Measurements from ENCODE around the gene AFAP1L2. TPM values are rescaled to one million over a fixed set of nuclear protein-coding genes. Genes with fewer than 3 reads are reported as not detected.

Gene AFAP1L2
- total RNA-seq, 1 donor = 0.18 TPM

DNA sequence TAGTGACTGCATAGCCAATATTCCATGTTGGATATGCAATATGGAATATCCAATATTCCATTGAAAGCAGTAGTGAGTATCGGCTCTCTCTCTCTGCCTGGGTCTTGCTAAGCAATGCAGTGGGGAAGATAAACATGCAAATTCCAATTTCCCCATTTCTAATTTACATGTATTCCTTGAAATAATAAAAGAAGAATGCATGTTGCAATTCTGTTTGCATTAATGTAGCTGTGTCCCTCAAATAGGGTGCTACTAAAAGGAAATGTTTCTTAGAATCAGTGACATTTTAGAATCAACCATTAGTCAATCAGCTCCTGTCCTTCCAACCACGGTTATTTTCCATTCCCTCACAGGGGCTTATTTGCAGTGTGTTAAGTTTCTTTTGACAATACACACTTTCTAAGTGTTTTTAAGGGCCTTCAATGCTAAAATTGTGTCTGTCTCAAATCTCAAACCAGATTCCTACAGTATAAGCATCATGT lies 46.7 kb downstream of the AFAP1L2 start:
- no peak overlapping the region for H3K4me3 ChIP-seq (ENCODE audit: low read depth, low read length)
- no peak for TF ChIP-seq CTCF (IDR thresholded peaks at IDR 0.05; ENCODE audit: insufficient read depth, low read length)
- DNase-seq (ENCODE audit: low read depth) = no peak

- TF ChIP-seq CTCF (IDR thresholded peaks at IDR 0.05; ENCODE audit: insufficient read depth, low read length) = no peak
- peak; percentile 19 for DNase-seq (ENCODE audit: low read depth)
- no peak overlapping the region for H3K4me3 ChIP-seq (ENCODE audit: low read depth, low read length)
These were observed 47.4 kb downstream of the AFAP1L2 start for GRCh38 chr10:114356751-114357514.

DNA sequence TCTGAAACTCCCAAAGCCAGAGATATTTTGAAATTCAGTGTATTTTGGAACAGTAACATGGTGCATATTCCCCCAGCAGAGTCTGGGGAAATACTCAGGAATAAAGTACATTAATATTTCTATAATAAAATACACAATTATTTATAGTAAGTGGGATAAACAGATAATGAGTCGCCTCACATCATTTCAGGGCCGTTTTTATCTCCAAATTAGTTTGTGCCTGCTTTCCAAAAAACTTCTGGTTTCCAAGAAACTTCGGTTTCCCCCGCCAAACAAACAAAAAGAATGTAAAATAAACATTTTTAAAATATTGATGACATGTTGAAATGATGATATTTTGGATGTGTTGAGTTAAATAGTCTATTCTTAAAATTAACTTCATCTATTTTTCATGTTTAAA lies 48.2 kb downstream of the AFAP1L2 start:
- no peak for DNase-seq (ENCODE audit: low read depth)
- no peak overlapping the region for H3K4me3 ChIP-seq (ENCODE audit: low read depth, low read length)
- no peak for TF ChIP-seq CTCF (IDR thresholded peaks at IDR 0.05; ENCODE audit: insufficient read depth, low read length)

DNA sequence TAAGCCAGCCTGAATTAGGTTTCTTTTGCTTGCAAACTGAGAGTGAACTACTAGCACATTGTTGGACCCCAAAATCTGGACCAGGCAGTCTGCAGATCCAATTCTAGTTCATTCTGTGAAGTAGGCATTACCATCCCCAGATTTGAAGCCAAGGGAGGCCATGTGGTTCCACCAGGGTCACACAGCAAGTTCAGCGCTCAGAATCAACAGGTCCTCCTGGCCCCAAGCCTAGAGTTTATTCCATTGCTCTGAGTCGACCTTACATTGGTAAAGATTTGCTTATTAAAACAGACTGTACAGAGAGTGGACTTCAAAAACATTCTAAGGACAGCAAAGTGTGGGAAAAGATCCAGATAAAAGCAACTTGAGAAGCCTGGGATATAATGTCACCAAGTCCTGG lies 50.9 kb downstream of the AFAP1L2 start:
- TF ChIP-seq CTCF (IDR thresholded peaks at IDR 0.05; ENCODE audit: insufficient read depth, low read length) = no peak
- no peak overlapping the region for H3K4me3 ChIP-seq (ENCODE audit: low read depth, low read length)
- DNase-seq (ENCODE audit: low read depth) = no peak

- no peak for TF ChIP-seq CTCF (IDR thresholded peaks at IDR 0.05; ENCODE audit: insufficient read depth, low read length)
- no peak overlapping the region for H3K4me3 ChIP-seq (ENCODE audit: low read depth, low read length)
- no peak for DNase-seq (ENCODE audit: low read depth)
These were observed 51.5 kb downstream of the AFAP1L2 start for GRCh38 chr10:114352653-114353298.

DNA sequence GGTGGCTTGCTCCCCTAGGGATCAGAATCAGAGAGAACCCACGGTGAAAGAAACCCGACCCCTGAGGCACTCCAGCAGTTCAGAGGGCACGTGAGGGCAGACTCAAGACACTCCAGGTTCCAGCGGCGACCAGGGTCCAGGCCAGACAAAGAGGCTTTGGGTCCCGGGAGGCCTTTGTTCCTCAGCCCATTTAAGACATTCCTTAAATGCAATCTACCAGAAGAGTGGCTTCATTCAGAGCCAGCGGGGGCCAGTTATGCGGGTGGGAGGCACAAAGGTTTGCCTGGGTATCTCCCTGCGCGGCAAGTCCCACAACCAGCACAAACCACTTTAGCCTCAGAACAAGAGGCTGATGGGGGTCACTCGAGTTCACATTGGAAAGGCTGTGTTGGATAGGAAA lies 53.6 kb downstream of the AFAP1L2 start:
- H3K4me3 ChIP-seq (ENCODE audit: low read depth, low read length) = no peak overlapping the region
- no peak for DNase-seq (ENCODE audit: low read depth)
- no peak for TF ChIP-seq CTCF (IDR thresholded peaks at IDR 0.05; ENCODE audit: insufficient read depth, low read length)
